Measurements from ENCODE around the gene KIF19.
"Not testable (repeated sequence)": the region's sequence is repeated elsewhere in the genome, so short reads cannot be mapped to it uniquely, and the experiment has no call there.

KIF19 gene

DNA sequence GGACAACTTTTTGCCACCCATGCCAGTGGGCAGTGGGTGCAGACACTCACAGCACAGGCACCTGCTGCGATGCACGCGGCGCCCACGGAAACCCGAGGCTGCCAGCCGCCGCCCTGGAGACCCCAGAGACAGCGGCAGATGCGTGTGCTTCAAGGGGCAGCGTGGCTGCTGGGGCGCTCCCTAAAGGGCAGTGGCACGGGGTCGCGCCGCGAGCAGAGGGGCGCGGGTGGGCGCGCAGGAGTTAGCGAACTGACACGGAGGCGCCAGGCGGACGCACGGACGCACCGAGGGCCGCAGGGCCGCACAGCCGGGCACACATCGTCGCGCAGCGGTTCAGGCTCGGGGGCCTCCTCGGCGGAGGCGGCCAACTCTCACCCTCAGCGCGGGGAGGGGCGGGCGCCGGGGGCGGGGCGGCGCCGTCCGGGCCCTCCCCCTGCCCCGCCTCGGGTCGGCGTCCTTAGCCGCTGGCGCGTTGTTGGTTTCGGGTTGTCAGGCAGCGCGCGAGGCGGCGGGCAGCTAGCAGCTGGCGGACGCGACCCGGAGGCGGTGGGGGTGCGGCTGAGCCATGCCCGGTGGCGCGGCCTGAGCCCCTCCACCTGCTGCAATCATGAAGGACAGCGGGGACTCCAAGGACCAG lies at the start of gene KIF19:
TSS of gene KIF19 (plus strand) at position 484 of the 637 bp plus-strand sequence. CDS start at position 608, 124 bp downstream.
- DNase-seq (ENCODE audit: low read depth), result no peak

GRCh38 chr17:74276541-74277009 lies 49.5 kb upstream of the KIF19 start:
- DNase-seq (ENCODE audit: low read depth), result no peak

GRCh38 chr17:74277935-74278334 lies 48.1 kb upstream of the KIF19 start:
- DNase-seq (ENCODE audit: low read depth), result no peak

GRCh38 chr17:74279617-74280016 lies 46.4 kb upstream of the KIF19 start:
- not testable (repeated sequence) for DNase-seq (ENCODE audit: low read depth)

DNA sequence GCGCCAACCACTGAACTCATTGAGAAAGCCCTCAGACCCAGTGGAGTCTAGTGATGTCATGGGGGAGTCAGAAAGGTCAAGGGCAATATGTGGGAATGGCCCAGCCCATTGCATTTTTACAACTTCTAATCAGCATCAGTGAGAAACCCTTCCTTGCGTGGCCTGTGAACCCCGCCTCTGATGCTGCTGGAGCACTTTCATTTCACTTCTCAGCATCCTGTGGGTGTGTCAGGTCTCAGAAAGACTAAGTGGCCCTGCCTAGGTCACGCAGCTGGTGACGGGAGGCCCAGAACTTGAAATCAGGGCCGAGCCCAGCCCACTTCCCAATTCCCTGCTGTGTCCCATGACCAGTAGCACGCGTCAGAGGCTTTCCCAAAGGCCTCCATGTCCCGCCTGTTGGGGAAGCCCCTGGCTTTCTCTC lies 45.9 kb upstream of the KIF19 start:
- no peak for DNase-seq (ENCODE audit: low read depth)

DNA sequence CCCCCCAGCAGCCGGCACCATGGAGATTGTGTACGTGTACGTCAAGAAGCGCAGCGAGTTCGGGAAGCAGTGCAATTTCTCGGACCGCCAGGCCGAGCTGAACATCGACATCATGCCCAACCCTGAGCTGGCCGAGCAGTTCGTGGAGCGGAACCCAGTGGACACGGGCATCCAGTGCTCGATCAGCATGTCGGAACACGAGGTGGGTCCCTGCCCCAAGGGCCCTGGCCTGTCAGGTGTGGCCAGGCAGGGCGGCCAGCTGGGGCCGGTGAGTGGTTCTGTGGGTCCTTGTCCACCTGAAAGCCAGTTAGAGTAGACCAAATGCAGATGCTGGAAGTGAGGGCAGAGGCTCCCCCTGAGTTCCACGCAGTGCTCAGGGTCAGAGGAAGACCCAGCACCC lies 44.2 kb upstream of the KIF19 start:
- no peak for DNase-seq (ENCODE audit: low read depth)

GRCh38 chr17:74282274-74282586 lies 43.8 kb upstream of the KIF19 start:
- DNase-seq (ENCODE audit: low read depth), result not testable (repeated sequence)

DNA sequence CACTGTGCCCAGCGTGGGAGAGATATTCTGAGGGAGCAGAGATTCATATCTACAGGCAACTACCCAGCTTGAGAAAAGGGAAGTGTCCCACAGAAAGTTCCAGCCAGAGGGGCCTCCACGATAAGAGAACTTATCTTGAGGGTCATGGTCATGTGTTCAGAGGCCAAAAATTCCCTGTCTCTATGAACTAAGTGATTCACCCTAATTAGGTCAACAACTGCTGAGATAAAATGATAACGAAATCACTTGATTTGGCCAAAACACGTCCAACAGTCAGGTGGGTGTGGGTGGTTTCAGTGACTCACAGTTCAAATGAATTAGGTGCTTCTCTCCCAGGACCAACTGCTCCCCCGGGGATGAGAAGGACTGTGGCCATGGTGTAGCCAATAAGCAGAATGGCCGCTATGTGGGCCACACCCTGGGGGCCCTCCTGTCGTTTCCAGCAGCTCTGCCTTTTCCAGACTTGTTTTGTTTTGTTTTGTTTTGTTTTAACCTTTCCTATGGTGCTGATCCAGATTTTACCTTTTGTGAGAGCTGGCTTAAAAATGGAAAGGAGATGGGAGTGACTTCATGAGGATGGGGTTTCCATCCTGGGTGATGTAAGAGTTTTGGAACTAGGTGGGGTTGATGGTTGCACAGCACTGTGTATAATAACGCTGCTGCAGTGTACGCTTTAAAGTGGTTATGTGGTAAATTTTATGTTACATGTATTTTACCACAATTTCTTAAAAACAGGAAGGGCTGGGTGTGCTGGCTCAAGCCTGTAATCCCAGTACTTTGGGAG lies 43.2 kb upstream of the KIF19 start:
- no peak for DNase-seq (ENCODE audit: low read depth)

- no peak for DNase-seq (ENCODE audit: low read depth)
Measured at GRCh38 chr17:74283371-74283673, 42.7 kb upstream of the KIF19 start.

DNA sequence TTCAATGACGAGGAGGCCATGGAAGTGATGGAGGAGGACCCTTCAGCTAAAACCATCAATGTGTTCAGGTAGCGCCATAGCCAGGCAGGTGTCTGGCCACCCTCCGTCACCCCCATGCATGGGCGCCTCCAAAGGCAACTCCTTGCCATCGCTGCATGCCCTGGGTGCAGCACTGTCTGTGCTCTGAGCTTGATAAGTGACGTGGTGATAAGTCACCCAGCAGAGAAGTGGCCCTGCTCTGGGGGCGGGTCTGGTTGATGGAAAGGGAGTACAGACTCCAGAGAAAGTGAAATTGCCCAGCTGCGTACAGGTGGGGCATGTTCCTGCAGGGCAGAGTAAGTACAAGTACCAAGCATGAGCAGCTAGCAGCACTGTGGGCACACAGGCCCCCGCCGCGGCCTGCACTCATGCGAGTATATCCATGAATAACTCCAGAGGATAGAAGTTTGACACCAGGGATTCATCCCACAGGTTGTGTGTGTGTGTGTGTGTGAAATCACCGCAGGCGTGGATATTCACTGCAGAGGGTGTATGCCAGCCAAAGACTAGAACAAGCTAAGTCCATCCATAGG lies 38.9 kb upstream of the KIF19 start:
- DNase-seq (ENCODE audit: low read depth), result no peak

GRCh38 chr17:74288785-74289184 lies 37.2 kb upstream of the KIF19 start:
- no peak for DNase-seq (ENCODE audit: low read depth)

- DNase-seq (ENCODE audit: low read depth), result no peak
Measured at GRCh38 chr17:74289688-74290087, 36.3 kb upstream of the KIF19 start.

- no peak for DNase-seq (ENCODE audit: low read depth)
Measured at GRCh38 chr17:74290340-74290739, 35.7 kb upstream of the KIF19 start.

DNA sequence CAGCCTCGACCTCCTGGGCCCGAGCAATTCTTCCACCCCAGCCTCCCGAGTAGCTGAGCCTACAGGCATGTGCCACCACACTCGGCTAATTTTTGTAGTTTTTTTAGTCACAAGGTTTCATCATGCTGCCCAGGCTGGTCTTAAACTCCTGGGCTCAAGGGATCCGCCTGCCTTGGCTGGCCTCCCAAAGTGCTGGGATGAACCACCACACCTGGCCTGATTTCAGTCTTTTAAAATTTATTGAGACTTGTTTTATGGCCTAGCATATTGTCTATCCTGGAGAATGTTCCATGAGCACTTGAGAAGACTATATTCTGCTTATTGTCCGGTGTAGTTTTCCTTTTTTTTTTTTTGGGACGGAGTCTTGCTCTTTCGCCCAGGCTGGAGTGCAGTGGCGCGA lies 33.5 kb upstream of the KIF19 start:
- DNase-seq (ENCODE audit: low read depth), result no peak

- DNase-seq (ENCODE audit: low read depth), result no peak
Measured at GRCh38 chr17:74295625-74296547, 30.1 kb upstream of the KIF19 start.

GRCh38 chr17:74296548-74296936 lies 29.5 kb upstream of the KIF19 start:
- no peak for DNase-seq (ENCODE audit: low read depth)

DNA sequence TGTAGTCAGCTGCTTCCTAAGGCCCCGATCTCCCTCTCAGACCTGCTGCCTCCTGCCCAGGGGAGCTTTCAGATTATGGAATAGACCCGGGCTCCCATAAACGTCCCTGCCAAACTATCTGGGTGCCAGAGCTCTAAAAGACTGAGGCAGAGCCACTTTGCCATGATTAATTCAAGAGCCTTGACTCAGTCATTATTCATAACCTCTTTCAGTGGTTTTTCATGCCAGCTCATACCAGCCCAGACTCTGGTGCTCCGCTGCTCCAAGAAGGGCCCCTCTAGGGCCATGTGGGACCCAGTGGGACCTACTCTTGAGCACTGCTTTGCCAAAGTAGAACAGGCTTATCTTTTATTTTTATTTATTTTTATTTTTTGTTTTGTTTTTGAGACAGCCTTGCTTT lies 28.1 kb upstream of the KIF19 start:
- DNase-seq (ENCODE audit: low read depth), result peak; percentile 16

DNA sequence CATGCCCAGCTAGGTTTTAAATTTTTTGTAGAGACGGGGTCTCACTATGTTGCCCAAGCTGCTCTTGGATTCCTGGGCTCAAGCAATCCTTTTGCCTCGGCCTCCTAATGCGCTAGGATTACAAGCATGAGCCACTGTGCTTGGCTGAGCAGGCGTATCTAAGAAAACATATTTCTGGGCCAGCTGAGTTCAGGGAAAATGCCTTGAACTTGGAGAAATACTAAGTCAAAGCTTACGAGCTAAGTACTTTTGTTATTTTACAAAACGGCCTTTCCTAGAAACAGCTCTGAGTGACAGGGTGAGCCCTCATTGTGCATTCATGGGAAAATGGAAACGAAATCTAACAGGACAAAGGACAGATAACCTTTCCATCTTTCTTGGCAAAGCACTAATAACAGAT lies 27.2 kb upstream of the KIF19 start:
- DNase-seq (ENCODE audit: low read depth), result no peak

GRCh38 chr17:74299226-74300009 lies 26.6 kb upstream of the KIF19 start:
- DNase-seq (ENCODE audit: low read depth), result no peak

DNA sequence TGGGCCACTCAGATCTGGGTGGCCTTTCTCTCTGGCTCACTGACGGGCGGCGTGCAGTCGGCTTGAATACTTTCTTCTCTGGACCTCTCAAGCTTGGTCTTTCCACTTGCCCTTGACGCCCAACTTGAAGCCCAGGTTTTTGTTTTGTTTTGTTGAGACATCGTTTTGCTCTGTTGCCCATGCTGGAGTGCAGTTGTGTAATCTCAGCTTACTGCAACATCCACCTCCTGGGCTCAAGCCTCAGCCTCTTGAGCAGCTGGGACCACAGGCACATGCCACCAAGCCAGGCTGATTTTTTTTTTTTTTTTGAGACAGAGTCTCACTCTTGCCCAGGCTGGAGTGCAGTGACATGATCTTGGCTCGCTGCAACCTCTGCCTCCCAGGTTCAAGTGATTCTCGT lies 22.7 kb upstream of the KIF19 start:
- DNase-seq (ENCODE audit: low read depth), result no peak

GRCh38 chr17:74304184-74304583 lies 21.8 kb upstream of the KIF19 start:
- no peak for DNase-seq (ENCODE audit: low read depth)

Measured in HS-5 (cell line).